ENCODE measurements around the gene GET3.

- TF ChIP-seq CTCF (conservative IDR thresholded peaks at IDR 0.05 in 1 of 2, IDR thresholded peaks at IDR 0.05 in 1 of 2; ENCODE audit: extremely low read depth in 1 of 2, insufficient read depth in 1 of 2, low read depth in 1 of 2, low read length in 2 of 2) (no peak), EZH2 (IDR thresholded peaks at IDR 0.05; ENCODE audit: borderline replicate concordance, low read length) (no peak)
These were observed 30.4 kb downstream of the GET3 start for GRCh38 chr19:12767666-12768065.
